Jurkat, Clone E6-1 (cell line): ENCODE measurements around the gene NHSL2.
A peak's percentile ranks its signal among the peaks of the same experiment; 100 is the strongest.

Experiments used
- DNase-seq: peaks from one replicate; pipeline ENCODE4 v3.0.0-alpha.2; 2011; ENCODE audit warnings: low read depth, low spot score
- H3K4me3 ChIP-seq: 2 replicates; pipeline ENCODE4 v1.5.1; 2011; ENCODE audit warnings: mild to moderate bottlenecking, low read length, control low read depth, moderate library complexity

NHSL2 gene

GRCh38 chrX:72114807-72115206, 204.2 kb downstream of the NHSL2 start:
- H3K4me3 ChIP-seq: no peak overlapping the region
- no peak for DNase-seq

- no peak overlapping the region for H3K4me3 ChIP-seq
- DNase-seq: no peak
These were observed 204.7 kb downstream of the NHSL2 start for GRCh38 chrX:72115380-72115779.

GRCh38 chrX:72117636-72118210, 207.1 kb downstream of the NHSL2 start:
- DNase-seq: no peak
- no peak overlapping the region for H3K4me3 ChIP-seq

GRCh38 chrX:72120837-72121236, 210.2 kb downstream of the NHSL2 start:
- no peak overlapping the region for H3K4me3 ChIP-seq
- no peak for DNase-seq

- no peak for DNase-seq
- H3K4me3 ChIP-seq: no peak overlapping the region
These were observed 210.7 kb downstream of the NHSL2 start for GRCh38 chrX:72121383-72121782.

- DNase-seq: no peak
- H3K4me3 ChIP-seq: no peak overlapping the region
These were observed 212.1 kb downstream of the NHSL2 start for GRCh38 chrX:72122621-72123337.

- no peak for DNase-seq
- no peak overlapping the region for H3K4me3 ChIP-seq
These were observed 213.0 kb downstream of the NHSL2 start for GRCh38 chrX:72123471-72124185.

GRCh38 chrX:72124540-72125201, 214.0 kb downstream of the NHSL2 start:
- H3K4me3 ChIP-seq: no peak overlapping the region
- no peak for DNase-seq

GRCh38 chrX:72125331-72126047, 214.8 kb downstream of the NHSL2 start:
- DNase-seq: no peak
- no peak overlapping the region for H3K4me3 ChIP-seq

GRCh38 chrX:72126048-72126415, 215.4 kb downstream of the NHSL2 start:
- no peak overlapping the region for H3K4me3 ChIP-seq
- DNase-seq: no peak

- DNase-seq: peak; percentile 58
These were observed 216.0 kb downstream of the NHSL2 start for GRCh38 chrX:72126539-72127140.

GRCh38 chrX:72127332-72127731, 216.7 kb downstream of the NHSL2 start:
- no peak overlapping the region for H3K4me3 ChIP-seq
- DNase-seq: no peak

More at GRCh38 chrX:72126539-72127140, 216.0 kb downstream of the NHSL2 start:
- H3K4me3 ChIP-seq: no peak overlapping the region

- no peak for DNase-seq
- H3K4me3 ChIP-seq: no peak overlapping the region
These were observed 217.7 kb downstream of the NHSL2 start for GRCh38 chrX:72128183-72128834.

- no peak for DNase-seq
- no peak overlapping the region for H3K4me3 ChIP-seq
These were observed 218.2 kb downstream of the NHSL2 start for GRCh38 chrX:72128881-72129280.

GRCh38 chrX:72129661-72130060, 219.0 kb downstream of the NHSL2 start:
- no peak for DNase-seq

GRCh38 chrX:72130156-72130761, 219.6 kb downstream of the NHSL2 start:
- DNase-seq: no peak

More at GRCh38 chrX:72129661-72130060, 219.0 kb downstream of the NHSL2 start:
- H3K4me3 ChIP-seq: no peak overlapping the region

GRCh38 chrX:72130762-72131250, 220.2 kb downstream of the NHSL2 start:
- DNase-seq: no peak
- no peak overlapping the region for H3K4me3 ChIP-seq

More at GRCh38 chrX:72130156-72130761, 219.6 kb downstream of the NHSL2 start:
- H3K4me3 ChIP-seq: no peak overlapping the region
